HepG2 (cell line): ENCODE results near the gene VPS52. TPM values are rescaled to one million over a fixed set of nuclear protein-coding genes. Genes with fewer than 3 reads are reported as not detected.

Experiments
- GFI1 ChIP-seq: sonication (generic); formaldehyde crosslinking; IDR thresholded peaks from 2 replicates; pipeline ENCODE4 v1.5.0; 2020; ENCODE audit warnings: missing genetic modification reagents, mild to moderate bottlenecking, borderline replicate concordance
- HDAC1 ChIP-seq: sonication (generic); formaldehyde crosslinking; IDR thresholded peaks from 2 replicates; pipeline ENCODE4 v1.5.1; 2020; ENCODE audit warnings: mild to moderate bottlenecking, missing genetic modification reagents
- KAT2B ChIP-seq: fragments of 150-350 bp; IDR thresholded peaks from 2 replicates; pipeline ENCODE4 v1.6.1; 2014; ENCODE audit warnings: low read depth, low read length, borderline replicate concordance
- ZMYM2 ChIP-seq: sonication (generic); formaldehyde crosslinking; IDR thresholded peaks from 2 replicates; pipeline ENCODE4 v1.8.0; 2022; ENCODE audit warnings: mild to moderate bottlenecking, missing genetic modification reagents
- ZSCAN22 ChIP-seq: sonication (generic); formaldehyde crosslinking; IDR thresholded peaks from 2 replicates; pipeline ENCODE4 v1.4.0; 2020; ENCODE audit warnings: mild to moderate bottlenecking, missing genetic modification reagents
- polyA plus RNA-seq, 8 experiments: library from polyadenylated mRNA; depleted of rRNA in 3 of 8; stranded (reverse) in 7 of 8; unstranded in 1 of 8; fragments of >200 nt; fragmentation: Illumina TruSeq in 4 of 8; extraction: Trizol in 4 of 8; gene quantifications; 2 replicates each; pipeline versions ENCODE4 v1.2.1 to v1.2.3, GENCODE V29; 2011 to 2016; ENCODE audit warnings: low read depth in 4 of 8, missing spikeins in 1 of 8, mixed read lengths in 1 of 8; ENCODE audit not compliant: insufficient read depth in 1 of 8
- total RNA-seq, 5 experiments: library from RNA; depleted of rRNA; stranded (reverse); fragments of >200 nt; fragmentation: Illumina TruSeq; extraction: Trizol; gene quantifications; 2 replicates each; pipeline ENCODE4 v1.2.3, GENCODE V29; 2016; ENCODE audit warnings: low read depth in 1 of 5
- TF ChIP-seq, protein P1 (sequence below): sonication (generic); formaldehyde crosslinking; IDR thresholded peaks from 2 replicates; pipeline ENCODE4 v1.4.0; 2020; ENCODE audit warnings: mild to moderate bottlenecking, missing genetic modification reagents, borderline replicate concordance
- TF ChIP-seq, protein P2 (sequence below), 2 experiments: sonication (generic) in 1 of 2; formaldehyde crosslinking in 1 of 2; IDR thresholded peaks; 2 replicates each; pipeline versions ENCODE4 v1.4.0 to v1.6.1; 2016 to 2020; ENCODE audit warnings: borderline replicate concordance in 1 of 2, low read depth in 1 of 2, mild to moderate bottlenecking in 1 of 2, missing genetic modification reagents in 1 of 2
- TF ChIP-seq, protein P3 (sequence below): sonication (generic); formaldehyde crosslinking; IDR thresholded peaks from 2 replicates; pipeline ENCODE4 v1.5.0; 2020; ENCODE audit warnings: missing genetic modification reagents, mild to moderate bottlenecking, borderline replicate concordance
- TF ChIP-seq, protein P4 (sequence below): sonication (generic); formaldehyde crosslinking; IDR thresholded peaks from 2 replicates; pipeline ENCODE4 v1.4.0; 2020; ENCODE audit warnings: mild to moderate bottlenecking, missing genetic modification reagents
- TF ChIP-seq, protein P5 (sequence below): sonication (generic); formaldehyde crosslinking; IDR thresholded peaks from 2 replicates; pipeline ENCODE4 v1.8.0; 2022; ENCODE audit warnings: low read depth, missing genetic modification reagents

The VPS52 gene
- total and polyA plus RNA-seq, 2 of the 13 experiments (the other 11 are each of a cell fraction or from before 2014, with no cell fraction given) = 48.9 to 85.5 TPM

DNA sequence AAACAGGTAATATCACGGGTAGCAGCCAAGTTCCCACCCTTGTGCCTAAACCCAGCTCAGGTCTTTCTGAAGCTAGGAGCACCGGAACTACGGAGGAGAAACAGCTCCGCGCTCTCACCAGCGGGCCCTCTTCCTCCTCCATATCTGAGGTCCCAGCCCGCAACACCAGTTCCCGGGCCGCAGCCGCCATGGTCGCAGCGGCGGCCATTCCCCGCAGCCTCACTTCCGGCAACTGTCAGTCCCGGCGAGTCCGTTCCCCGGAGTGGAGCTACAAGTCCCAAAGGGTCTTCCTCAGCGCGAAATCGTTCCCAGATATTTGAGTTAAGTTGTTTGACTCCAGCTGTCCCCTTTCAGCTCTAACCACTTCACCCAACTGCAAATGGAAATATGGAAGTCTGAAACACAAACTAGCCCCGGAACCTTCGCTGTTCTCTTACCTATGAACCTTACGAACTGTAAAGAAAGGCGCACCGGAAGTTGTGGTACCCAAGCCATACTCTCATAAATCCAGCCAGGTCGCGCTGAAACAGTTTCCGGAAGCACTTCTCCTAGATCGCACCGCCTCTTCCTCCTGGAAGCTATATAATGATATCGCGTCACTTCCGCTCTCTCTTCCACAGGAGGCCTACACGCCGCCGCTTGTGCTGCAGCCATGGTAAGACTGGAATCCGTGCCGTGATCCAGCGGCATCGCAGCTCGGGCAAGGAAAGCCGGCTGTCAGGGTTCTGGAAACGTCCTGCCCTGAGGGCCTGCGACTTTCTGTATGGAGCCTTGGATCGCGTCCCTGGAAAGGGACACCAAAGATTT lies at the start of gene VPS52, which contains the start of gene RPS18 (continued):
- TF ChIP-seq, protein P1, sequence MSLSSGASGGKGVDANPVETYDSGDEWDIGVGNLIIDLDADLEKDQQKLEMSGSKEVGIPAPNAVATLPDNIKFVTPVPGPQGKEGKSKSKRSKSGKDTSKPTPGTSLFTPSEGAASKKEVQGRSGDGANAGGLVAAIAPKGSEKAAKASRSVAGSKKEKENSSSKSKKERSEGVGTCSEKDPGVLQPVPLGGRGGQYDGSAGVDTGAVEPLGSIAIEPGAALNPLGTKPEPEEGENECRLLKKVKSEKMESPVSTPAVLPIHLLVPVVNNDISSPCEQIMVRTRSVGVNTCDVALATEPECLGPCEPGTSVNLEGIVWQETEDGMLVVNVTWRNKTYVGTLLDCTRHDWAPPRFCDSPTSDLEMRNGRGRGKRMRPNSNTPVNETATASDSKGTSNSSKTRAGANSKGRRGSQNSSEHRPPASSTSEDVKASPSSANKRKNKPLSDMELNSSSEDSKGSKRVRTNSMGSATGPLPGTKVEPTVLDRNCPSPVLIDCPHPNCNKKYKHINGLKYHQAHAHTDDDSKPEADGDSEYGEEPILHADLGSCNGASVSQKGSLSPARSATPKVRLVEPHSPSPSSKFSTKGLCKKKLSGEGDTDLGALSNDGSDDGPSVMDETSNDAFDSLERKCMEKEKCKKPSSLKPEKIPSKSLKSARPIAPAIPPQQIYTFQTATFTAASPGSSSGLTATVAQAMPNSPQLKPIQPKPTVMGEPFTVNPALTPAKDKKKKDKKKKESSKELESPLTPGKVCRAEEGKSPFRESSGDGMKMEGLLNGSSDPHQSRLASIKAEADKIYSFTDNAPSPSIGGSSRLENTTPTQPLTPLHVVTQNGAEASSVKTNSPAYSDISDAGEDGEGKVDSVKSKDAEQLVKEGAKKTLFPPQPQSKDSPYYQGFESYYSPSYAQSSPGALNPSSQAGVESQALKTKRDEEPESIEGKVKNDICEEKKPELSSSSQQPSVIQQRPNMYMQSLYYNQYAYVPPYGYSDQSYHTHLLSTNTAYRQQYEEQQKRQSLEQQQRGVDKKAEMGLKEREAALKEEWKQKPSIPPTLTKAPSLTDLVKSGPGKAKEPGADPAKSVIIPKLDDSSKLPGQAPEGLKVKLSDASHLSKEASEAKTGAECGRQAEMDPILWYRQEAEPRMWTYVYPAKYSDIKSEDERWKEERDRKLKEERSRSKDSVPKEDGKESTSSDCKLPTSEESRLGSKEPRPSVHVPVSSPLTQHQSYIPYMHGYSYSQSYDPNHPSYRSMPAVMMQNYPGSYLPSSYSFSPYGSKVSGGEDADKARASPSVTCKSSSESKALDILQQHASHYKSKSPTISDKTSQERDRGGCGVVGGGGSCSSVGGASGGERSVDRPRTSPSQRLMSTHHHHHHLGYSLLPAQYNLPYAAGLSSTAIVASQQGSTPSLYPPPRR (CRISPR knock-in tag) = peak; percentile 41; the same call in 1 of the 2 replicates
- TF ChIP-seq KAT2B = no peak
- TF ChIP-seq, protein P2, sequence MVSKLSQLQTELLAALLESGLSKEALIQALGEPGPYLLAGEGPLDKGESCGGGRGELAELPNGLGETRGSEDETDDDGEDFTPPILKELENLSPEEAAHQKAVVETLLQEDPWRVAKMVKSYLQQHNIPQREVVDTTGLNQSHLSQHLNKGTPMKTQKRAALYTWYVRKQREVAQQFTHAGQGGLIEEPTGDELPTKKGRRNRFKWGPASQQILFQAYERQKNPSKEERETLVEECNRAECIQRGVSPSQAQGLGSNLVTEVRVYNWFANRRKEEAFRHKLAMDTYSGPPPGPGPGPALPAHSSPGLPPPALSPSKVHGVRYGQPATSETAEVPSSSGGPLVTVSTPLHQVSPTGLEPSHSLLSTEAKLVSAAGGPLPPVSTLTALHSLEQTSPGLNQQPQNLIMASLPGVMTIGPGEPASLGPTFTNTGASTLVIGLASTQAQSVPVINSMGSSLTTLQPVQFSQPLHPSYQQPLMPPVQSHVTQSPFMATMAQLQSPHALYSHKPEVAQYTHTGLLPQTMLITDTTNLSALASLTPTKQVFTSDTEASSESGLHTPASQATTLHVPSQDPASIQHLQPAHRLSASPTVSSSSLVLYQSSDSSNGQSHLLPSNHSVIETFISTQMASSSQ (IDR thresholded peaks at IDR 0.05; ENCODE audit: low read depth) = peak; percentile 29; the same call in 1 of the 2 replicates
- TF ChIP-seq, protein P2 (CRISPR knock-in tag; IDR thresholded peaks at IDR 0.05; ENCODE audit: borderline replicate concordance) = peak; percentile 79
- TF ChIP-seq, protein P3, sequence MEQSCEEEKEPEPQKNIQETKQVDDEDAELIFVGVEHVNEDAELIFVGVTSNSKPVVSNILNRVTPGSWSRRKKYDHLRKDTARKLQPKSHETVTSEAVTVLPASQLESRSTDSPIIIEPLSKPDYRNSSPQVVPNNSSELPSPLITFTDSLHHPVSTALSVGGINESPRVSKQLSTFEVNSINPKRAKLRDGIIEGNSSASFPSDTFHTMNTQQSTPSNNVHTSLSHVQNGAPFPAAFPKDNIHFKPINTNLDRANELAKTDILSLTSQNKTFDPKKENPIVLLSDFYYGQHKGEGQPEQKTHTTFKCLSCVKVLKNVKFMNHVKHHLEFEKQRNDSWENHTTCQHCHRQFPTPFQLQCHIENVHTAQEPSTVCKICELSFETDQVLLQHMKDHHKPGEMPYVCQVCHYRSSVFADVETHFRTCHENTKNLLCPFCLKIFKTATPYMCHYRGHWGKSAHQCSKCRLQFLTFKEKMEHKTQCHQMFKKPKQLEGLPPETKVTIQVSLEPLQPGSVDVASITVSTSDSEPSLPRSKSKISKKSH = peak; percentile 86; the same call in 1 of the 2 replicates
- peak; percentile 47 for TF ChIP-seq ZSCAN22 (CRISPR knock-in tag)
- 0 out of 2 replicates have a peak, but pooled peaks have one; percentile 11 for TF ChIP-seq GFI1 (CRISPR knock-in tag)
- TF ChIP-seq, protein P4, sequence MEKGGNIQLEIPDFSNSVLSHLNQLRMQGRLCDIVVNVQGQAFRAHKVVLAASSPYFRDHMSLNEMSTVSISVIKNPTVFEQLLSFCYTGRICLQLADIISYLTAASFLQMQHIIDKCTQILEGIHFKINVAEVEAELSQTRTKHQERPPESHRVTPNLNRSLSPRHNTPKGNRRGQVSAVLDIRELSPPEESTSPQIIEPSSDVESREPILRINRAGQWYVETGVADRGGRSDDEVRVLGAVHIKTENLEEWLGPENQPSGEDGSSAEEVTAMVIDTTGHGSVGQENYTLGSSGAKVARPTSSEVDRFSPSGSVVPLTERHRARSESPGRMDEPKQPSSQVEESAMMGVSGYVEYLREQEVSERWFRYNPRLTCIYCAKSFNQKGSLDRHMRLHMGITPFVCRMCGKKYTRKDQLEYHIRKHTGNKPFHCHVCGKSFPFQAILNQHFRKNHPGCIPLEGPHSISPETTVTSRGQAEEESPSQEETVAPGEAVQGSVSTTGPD (CRISPR knock-in tag) = 0 out of 2 replicates have a peak, but pooled peaks have one; percentile 74
- no peak for TF ChIP-seq ZMYM2 (CRISPR knock-in tag)
- TF ChIP-seq, protein P5, sequence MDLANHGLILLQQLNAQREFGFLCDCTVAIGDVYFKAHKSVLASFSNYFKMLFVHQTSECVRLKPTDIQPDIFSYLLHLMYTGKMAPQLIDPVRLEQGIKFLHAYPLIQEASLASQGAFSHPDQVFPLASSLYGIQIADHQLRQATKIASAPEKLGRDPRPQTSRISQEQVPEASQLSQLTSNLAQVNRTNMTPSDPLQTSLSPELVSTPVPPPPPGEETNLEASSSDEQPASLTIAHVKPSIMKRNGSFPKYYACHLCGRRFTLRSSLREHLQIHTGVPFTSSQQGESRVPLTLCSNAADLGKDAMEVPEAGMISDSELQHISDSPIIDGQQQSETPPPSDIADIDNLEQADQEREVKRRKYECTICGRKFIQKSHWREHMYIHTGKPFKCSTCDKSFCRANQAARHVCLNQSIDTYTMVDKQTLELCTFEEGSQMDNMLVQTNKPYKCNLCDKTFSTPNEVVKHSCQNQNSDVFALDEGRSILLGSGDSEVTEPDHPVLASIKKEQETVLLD (CRISPR knock-in tag) = peak; percentile 52; the same call in 1 of the 2 replicates
- TF ChIP-seq HDAC1 (CRISPR knock-in tag) = peak; percentile 97
